Measurements from ENCODE around the gene GOLIM4.

- no peak for TF ChIP-seq POLR2AphosphoS5 (IDR thresholded peaks at IDR 0.05; ENCODE audit: low read depth)
- no peak for TF ChIP-seq REST (IDR thresholded peaks at IDR 0.05; ENCODE audit: unreplicated experiment)
- TF ChIP-seq EZH2 (IDR thresholded peaks at IDR 0.05; ENCODE audit: low read depth, unreplicated experiment), result no peak
- no peak for TF ChIP-seq CREB1 (CRISPR knock-in tag; IDR thresholded peaks at IDR 0.05; ENCODE audit: low read depth)
- TF ChIP-seq EZH2phosphoT487 (IDR thresholded peaks at IDR 0.05; ENCODE audit: unreplicated experiment), result no peak
- TF ChIP-seq CTCF (conservative IDR thresholded peaks at IDR 0.05; ENCODE audit: low read depth in 2 of 2), result no peak
- no peak for TF ChIP-seq JUNB (IDR thresholded peaks at IDR 0.05; ENCODE audit: unreplicated experiment)
- TF ChIP-seq NANOG (IDR thresholded peaks at IDR 0.05; ENCODE audit: borderline replicate concordance), result no peak
- no peak for TF ChIP-seq ZNF462 (CRISPR knock-in tag; IDR thresholded peaks at IDR 0.05)
- TF ChIP-seq STAT1 (IDR thresholded peaks at IDR 0.05; ENCODE audit: unreplicated experiment), result no peak
- no peak for TF ChIP-seq ZNF331 (CRISPR knock-in tag; IDR thresholded peaks at IDR 0.05; ENCODE audit: low read depth)
- no peak for TF ChIP-seq ETS1 (IDR thresholded peaks at IDR 0.05)
Measured at GRCh38 chr3:168080499-168081170, 15.1 kb downstream of the GOLIM4 start.
